Epithelial cell of proximal tubule (primary cell): ENCODE data around the gene ASIC3. TPM values are rescaled to one million over a fixed set of nuclear protein-coding genes. Genes with fewer than 3 reads are reported as not detected.
A peak's percentile ranks its signal among the peaks of the same experiment; 100 is the strongest.

Source experiments
- DNase-seq: peaks from one replicate; pipeline ENCODE4 v3.0.0-alpha.2; 2011; ENCODE audit warnings: low read depth
- H3K4me3 ChIP-seq: 2 replicates; pipeline ENCODE4 v1.5.1; 2011; ENCODE audit warnings: low read depth, mild to moderate bottlenecking, low read length
- CTCF ChIP-seq: conservative IDR thresholded peaks from 2 replicates; pipeline ENCODE4 v1.5.1; 2012; ENCODE audit warnings: low read depth, mild to moderate bottlenecking, low read length
- total RNA-seq: library from RNA; depleted of rRNA; stranded (reverse); fragments of >200 nt; gene quantifications from 2 replicates; pipeline ENCODE4 v1.2.3, GENCODE V29; 2015

ASIC3 gene
- total RNA-seq, 1 donor from 2014 or later, result 2.5 TPM

- no peak for TF ChIP-seq CTCF
- no peak for DNase-seq
- peak overlapping the region; percentile 95 for H3K4me3 ChIP-seq
These were observed 31.8 kb downstream of the ASIC3 start for GRCh38 chr7:151080067-151080521.

- no peak for DNase-seq
- peak within 1 kb of the TSS; percentile 95 for H3K4me3 ChIP-seq
- no peak for TF ChIP-seq CTCF
These were observed 32.3 kb downstream of the ASIC3 start, which contains the start of gene FASTK for GRCh38 chr7:151080522-151081169. FASTK (minus strand) TSS chr7:151080809; CDS start chr7:151080766, 43 bp downstream.

- DNase-seq, result no peak
- TF ChIP-seq CTCF, result no peak
These were observed 33.1 kb downstream of the ASIC3 start for GRCh38 chr7:151081170-151082101.

GRCh38 chr7:151082141-151083070 is 34.1 kb downstream of the ASIC3 start:
- DNase-seq, result no peak

More at GRCh38 chr7:151081170-151082101, 33.1 kb downstream of the ASIC3 start:
- H3K4me3 ChIP-seq, result peak overlapping the region; percentile 95

GRCh38 chr7:151083071-151083823 is 34.9 kb downstream of the ASIC3 start, which contains the start of gene TMUB1:
TMUB1 (minus strand) TSS chr7:151083493; CDS start chr7:151082563, 930 bp downstream.
- TF ChIP-seq CTCF, result no peak
- H3K4me3 ChIP-seq, result peak within 1 kb of the TSS; percentile 95
- no peak for DNase-seq

More at GRCh38 chr7:151082141-151083070, 34.1 kb downstream of the ASIC3 start:
- peak overlapping the region; percentile 95 for H3K4me3 ChIP-seq
- TF ChIP-seq CTCF, result no peak

GRCh38 chr7:151083824-151084160 is 35.5 kb downstream of the ASIC3 start:
- no peak for TF ChIP-seq CTCF
- DNase-seq, result no peak
- H3K4me3 ChIP-seq, result peak overlapping the region; percentile 95
